ENCODE results near the gene CCBE1.

CCBE1 gene

GRCh38 chr18:59564561-59564960 is 132.7 kb downstream of the CCBE1 start:
- ATAC-seq (ENCODE audit: low read depth) = no peak

GRCh38 chr18:59563176-59563785 is 133.9 kb downstream of the CCBE1 start:
- H3K27me3 Mint-ChIP-seq = peaks cover 7% of the 10 kb centered on the region
- DNase-seq (ENCODE audit: low spot score in 2 of 2) = no peak

More at GRCh38 chr18:59564561-59564960, 132.7 kb downstream of the CCBE1 start:
- Mint-ChIP-seq H3K4me1 (no peaks in the 10 kb centered on the region), H3K27ac (no peak overlapping the region), H3K27me3 (peaks cover 7% of the 10 kb centered on the region), H3K9me3 (no peaks in the 10 kb centered on the region), H3K36me3 (no peaks in the 10 kb centered on the region), H3K4me3 (no peak overlapping the region)
- no peak for DNase-seq (ENCODE audit: low spot score in 2 of 2)

GRCh38 chr18:59562751-59563150 is 134.5 kb downstream of the CCBE1 start:
- no peak overlapping the region for H3K27ac Mint-ChIP-seq
- ATAC-seq (ENCODE audit: low read depth) (no peak), DNase-seq (ENCODE audit: low spot score in 2 of 2) (no peak)
- no peaks in the 10 kb centered on the region for H3K4me1 Mint-ChIP-seq
- no peaks in the 10 kb centered on the region for H3K9me3 Mint-ChIP-seq
- no peak overlapping the region for H3K4me3 Mint-ChIP-seq
- peaks cover 7% of the 10 kb centered on the region for H3K27me3 Mint-ChIP-seq
- H3K36me3 Mint-ChIP-seq = no peaks in the 10 kb centered on the region

More at GRCh38 chr18:59563176-59563785, 133.9 kb downstream of the CCBE1 start:
- no peak for ATAC-seq (ENCODE audit: low read depth)
- Mint-ChIP-seq H3K27ac (no peak overlapping the region), H3K9me3 (no peaks in the 10 kb centered on the region), H3K4me3 (no peak overlapping the region), H3K36me3 (no peaks in the 10 kb centered on the region), H3K4me1 (no peaks in the 10 kb centered on the region)

GRCh38 chr18:59561612-59562011 is 135.6 kb downstream of the CCBE1 start:
- Mint-ChIP-seq H3K4me1 (no peaks in the 10 kb centered on the region), H3K27me3 (peaks cover 8% of the 10 kb centered on the region), H3K4me3 (no peak overlapping the region), H3K9me3 (no peaks in the 10 kb centered on the region), H3K36me3 (no peaks in the 10 kb centered on the region), H3K27ac (no peak overlapping the region)
- no peak for DNase-seq (ENCODE audit: low spot score in 2 of 2)
- no peak for ATAC-seq (ENCODE audit: low read depth)

GRCh38 chr18:59560556-59560955 is 136.7 kb downstream of the CCBE1 start:
- Mint-ChIP-seq H3K4me1 (no peaks in the 10 kb centered on the region), H3K9me3 (no peaks in the 10 kb centered on the region), H3K27me3 (peaks cover 8% of the 10 kb centered on the region), H3K4me3 (no peak overlapping the region), H3K36me3 (no peaks in the 10 kb centered on the region), H3K27ac (no peak overlapping the region)
- no peak for ATAC-seq (ENCODE audit: low read depth)
- DNase-seq (ENCODE audit: low spot score in 2 of 2) = no peak

- H3K27ac Mint-ChIP-seq = no peak overlapping the region
- DNase-seq (ENCODE audit: low spot score in 2 of 2) (no peak), ATAC-seq (ENCODE audit: low read depth) (no peak)
- H3K4me3 Mint-ChIP-seq = no peak overlapping the region
- no peaks in the 10 kb centered on the region for H3K4me1 Mint-ChIP-seq
- no peaks in the 10 kb centered on the region for H3K36me3 Mint-ChIP-seq
- peaks cover 7% of the 10 kb centered on the region for H3K27me3 Mint-ChIP-seq
- H3K9me3 Mint-ChIP-seq = no peaks in the 10 kb centered on the region
Measured at GRCh38 chr18:59559528-59559927, 137.7 kb downstream of the CCBE1 start.

- Mint-ChIP-seq H3K27me3 (peaks cover 4% of the 10 kb centered on the region), H3K4me3 (no peak overlapping the region), H3K9me3 (no peaks in the 10 kb centered on the region), H3K4me1 (no peaks in the 10 kb centered on the region), H3K36me3 (no peaks in the 10 kb centered on the region), H3K27ac (no peak overlapping the region)
- no peak for DNase-seq (ENCODE audit: low spot score in 2 of 2)
- no peak for ATAC-seq (ENCODE audit: low read depth)
Measured at GRCh38 chr18:59555995-59556659, 141.1 kb downstream of the CCBE1 start.

GRCh38 chr18:59554796-59555335 is 142.4 kb downstream of the CCBE1 start:
- ATAC-seq (ENCODE audit: low read depth) = no peak
- Mint-ChIP-seq H3K4me3 (no peak overlapping the region), H3K36me3 (no peaks in the 10 kb centered on the region), H3K4me1 (no peaks in the 10 kb centered on the region), H3K9me3 (no peaks in the 10 kb centered on the region), H3K27me3 (peaks cover 4% of the 10 kb centered on the region), H3K27ac (no peak overlapping the region)
- DNase-seq (ENCODE audit: low spot score in 2 of 2) = no peak

- no peak for DNase-seq (ENCODE audit: low spot score in 2 of 2)
- ATAC-seq (ENCODE audit: low read depth) = no peak
- Mint-ChIP-seq H3K9me3 (no peaks in the 10 kb centered on the region), H3K4me1 (no peaks in the 10 kb centered on the region), H3K4me3 (no peak overlapping the region), H3K27ac (no peak overlapping the region), H3K36me3 (no peaks in the 10 kb centered on the region), H3K27me3 (peaks cover 4% of the 10 kb centered on the region)
Measured at GRCh38 chr18:59553273-59553870, 143.9 kb downstream of the CCBE1 start.

- Mint-ChIP-seq H3K4me1 (no peaks in the 10 kb centered on the region), H3K4me3 (no peak overlapping the region), H3K27me3 (peaks cover 3% of the 10 kb centered on the region), H3K36me3 (no peaks in the 10 kb centered on the region), H3K27ac (no peak overlapping the region), H3K9me3 (no peaks in the 10 kb centered on the region)
- DNase-seq (ENCODE audit: low spot score in 2 of 2) (no peak), ATAC-seq (ENCODE audit: low read depth) (no peak)
Measured at GRCh38 chr18:59551902-59552635, 145.2 kb downstream of the CCBE1 start.

GRCh38 chr18:59550174-59550516 is 147.1 kb downstream of the CCBE1 start:
- Mint-ChIP-seq H3K36me3 (no peaks in the 10 kb centered on the region), H3K4me3 (no peak overlapping the region), H3K4me1 (no peaks in the 10 kb centered on the region), H3K27ac (no peak overlapping the region), H3K27me3 (peaks cover 1% of the 10 kb centered on the region), H3K9me3 (peaks cover 2% of the 10 kb centered on the region)
- no peak for ATAC-seq (ENCODE audit: low read depth)
- no peak for DNase-seq (ENCODE audit: low spot score in 2 of 2)

- Mint-ChIP-seq H3K27me3 (peaks cover 1% of the 10 kb centered on the region), H3K9me3 (peaks cover 2% of the 10 kb centered on the region), H3K4me1 (no peaks in the 10 kb centered on the region), H3K36me3 (no peaks in the 10 kb centered on the region), H3K27ac (no peak overlapping the region), H3K4me3 (no peak overlapping the region)
- DNase-seq (ENCODE audit: low spot score in 2 of 2) = no peak
- no peak for ATAC-seq (ENCODE audit: low read depth)
Measured at GRCh38 chr18:59549503-59550173, 147.6 kb downstream of the CCBE1 start.

- DNase-seq (ENCODE audit: low spot score in 2 of 2) (no peak), ATAC-seq (ENCODE audit: low read depth) (no peak)
- H3K36me3 Mint-ChIP-seq = no peaks in the 10 kb centered on the region
- no peaks in the 10 kb centered on the region for H3K4me1 Mint-ChIP-seq
- H3K9me3 Mint-ChIP-seq = peaks cover 2% of the 10 kb centered on the region
- H3K4me3 Mint-ChIP-seq = no peak overlapping the region
- H3K27me3 Mint-ChIP-seq = peaks cover 1% of the 10 kb centered on the region
- H3K27ac Mint-ChIP-seq = no peak overlapping the region
Measured at GRCh38 chr18:59547581-59548182, 149.5 kb downstream of the CCBE1 start.

Measured in memory B cell (primary cell).